NCI-H146 (cell line): ENCODE data around the gene STON2.

Experiments
- DNase-seq: peaks from one replicate; lab custom pipeline; 2025; lab: John Stamatoyannopoulos, UW

The STON2 gene

DNA sequence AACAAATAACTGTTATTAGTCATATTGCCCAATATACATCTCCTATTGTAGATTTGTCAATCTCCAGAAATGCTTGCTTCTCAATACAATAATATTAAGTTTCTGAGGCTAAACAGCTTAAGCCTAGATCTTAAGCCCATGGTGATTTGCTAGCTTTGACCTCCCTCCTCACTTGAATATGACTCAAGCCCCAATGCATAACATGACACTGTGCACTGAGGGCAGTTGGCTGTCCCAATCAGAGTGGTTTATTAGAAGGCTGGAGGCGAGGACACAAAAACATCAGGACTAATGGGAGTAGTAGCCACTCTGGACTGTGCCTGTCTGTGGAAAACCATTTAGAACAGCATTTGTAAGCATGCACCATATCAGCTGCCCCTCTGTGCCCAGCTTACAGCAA lies 98.3 kb downstream of the STON2 start:
- DNase-seq: no peak

DNA sequence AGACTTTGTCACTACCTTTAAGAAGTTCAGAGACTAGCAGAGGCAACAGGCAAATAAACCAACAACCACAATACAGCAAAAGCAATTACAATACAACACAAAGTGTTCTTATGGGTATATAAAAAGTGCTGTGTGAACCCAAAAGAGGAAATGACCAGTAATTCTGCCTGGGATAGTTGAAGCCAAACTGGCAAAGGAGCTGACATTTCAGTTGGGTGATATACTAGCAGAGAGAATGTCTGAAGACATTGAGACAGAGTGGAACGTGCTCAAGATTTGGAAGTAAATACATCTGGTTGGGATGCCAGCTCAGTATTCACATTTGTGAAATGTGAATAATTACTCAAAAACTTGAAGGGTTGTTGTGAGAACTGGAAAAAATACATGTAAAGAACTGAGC lies 98.8 kb downstream of the STON2 start:
- no peak for DNase-seq

DNA sequence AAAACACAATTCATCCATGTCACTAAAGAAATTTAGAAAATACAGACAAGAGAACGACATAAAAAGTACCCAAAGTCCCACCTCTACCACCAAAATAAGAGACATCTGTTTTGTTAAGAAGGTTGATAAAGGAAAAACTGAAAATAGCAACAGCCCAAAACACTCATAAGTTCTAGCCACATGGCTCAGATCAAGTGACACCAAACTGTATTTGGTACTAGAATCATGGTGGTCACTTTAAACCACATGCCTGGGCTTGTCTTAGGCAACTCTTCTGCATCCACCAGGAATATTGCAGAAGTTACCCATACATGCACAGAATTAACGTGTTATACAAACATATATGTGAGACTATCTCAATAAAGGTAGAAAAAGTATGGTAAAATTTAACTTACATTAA lies 101.2 kb downstream of the STON2 start:
- DNase-seq: no peak

- DNase-seq: no peak
Measured at GRCh38 chr14:81298122-81298521, 102.0 kb downstream of the STON2 start.

GRCh38 chr14:81295958-81296923 lies 103.9 kb downstream of the STON2 start:
- DNase-seq: no peak

GRCh38 chr14:81289516-81289915 lies 110.6 kb downstream of the STON2 start:
- peak; percentile 6 for DNase-seq

GRCh38 chr14:81286574-81287370 lies 113.4 kb downstream of the STON2 start:
- no peak for DNase-seq

DNA sequence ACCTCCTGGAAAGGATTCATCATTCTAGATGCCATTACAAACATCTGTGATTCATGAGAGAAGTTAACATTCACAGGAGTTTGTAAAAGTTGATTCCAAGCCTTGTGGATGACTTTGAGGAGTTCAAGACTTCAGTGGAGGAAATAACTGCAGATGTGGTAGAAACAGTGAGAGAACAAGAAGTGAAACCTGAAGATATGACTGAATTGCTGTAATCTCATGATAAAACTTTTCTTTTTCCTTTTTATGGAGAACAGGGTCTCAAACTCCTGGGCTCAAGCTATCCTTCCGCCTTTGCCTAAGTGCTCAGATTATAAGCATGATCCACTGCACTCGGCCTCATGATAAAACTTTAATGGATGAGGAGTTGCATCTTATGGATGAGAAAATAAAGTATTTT lies 114.9 kb downstream of the STON2 start:
- no peak for DNase-seq

DNA sequence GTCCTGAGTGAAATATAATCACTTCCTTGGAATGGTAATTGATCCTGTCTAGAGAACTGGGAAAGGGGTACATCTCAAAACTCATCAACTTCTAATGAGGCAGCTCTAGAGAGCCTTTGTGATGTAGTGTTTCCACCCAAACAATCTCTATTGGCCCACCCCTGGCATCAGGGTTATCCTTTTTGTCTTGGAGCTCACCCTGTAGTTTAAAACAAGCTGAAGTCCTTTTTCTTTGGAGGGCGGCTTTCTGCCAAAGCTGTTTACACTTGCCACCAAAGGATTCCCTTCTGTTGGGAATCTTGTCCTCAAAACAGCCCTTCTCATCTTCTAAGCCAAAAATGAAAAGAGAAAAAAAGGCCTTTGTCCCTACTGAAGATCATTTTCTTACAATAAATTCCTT lies 118.8 kb downstream of the STON2 start:
- no peak for DNase-seq

DNA sequence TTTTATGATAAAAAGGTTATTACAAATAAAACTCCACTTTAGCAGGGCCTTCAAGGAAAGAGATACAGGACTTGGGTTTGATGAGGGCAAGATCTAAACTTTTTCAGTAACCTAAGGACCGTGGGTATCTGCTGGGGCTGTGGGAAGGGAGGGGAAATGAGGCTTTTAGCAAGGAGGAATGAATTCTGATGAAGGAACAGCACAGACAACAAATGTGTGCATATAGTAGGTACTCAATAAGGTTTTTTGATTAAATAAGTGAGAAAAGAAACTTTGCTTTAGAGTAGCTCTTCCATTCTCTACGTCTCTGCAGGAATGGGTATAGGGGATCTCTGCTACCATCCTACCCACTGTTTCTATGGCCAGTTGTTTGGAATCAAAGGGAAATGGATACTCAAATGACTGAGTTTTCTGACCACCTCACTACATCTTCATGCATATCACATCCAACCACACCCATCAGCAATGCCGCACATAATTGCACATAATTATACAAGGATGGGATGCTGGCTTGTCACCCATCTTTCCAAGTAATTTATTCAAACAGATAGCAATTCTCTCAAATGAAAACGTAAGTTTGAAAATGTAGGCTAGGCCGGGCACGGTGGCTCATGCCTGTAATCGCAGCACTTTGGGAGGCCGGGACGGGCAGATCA lies 119.9 kb downstream of the STON2 start:
- no peak for DNase-seq

GRCh38 chr14:81277096-81277495 lies 123.0 kb downstream of the STON2 start:
- no peak for DNase-seq

GRCh38 chr14:81276073-81277069 lies 123.8 kb downstream of the STON2 start:
- no peak for DNase-seq

GRCh38 chr14:81275305-81276072 lies 124.6 kb downstream of the STON2 start:
- no peak for DNase-seq

- no peak for DNase-seq
Measured at GRCh38 chr14:81273961-81274575, 126.1 kb downstream of the STON2 start.

DNA sequence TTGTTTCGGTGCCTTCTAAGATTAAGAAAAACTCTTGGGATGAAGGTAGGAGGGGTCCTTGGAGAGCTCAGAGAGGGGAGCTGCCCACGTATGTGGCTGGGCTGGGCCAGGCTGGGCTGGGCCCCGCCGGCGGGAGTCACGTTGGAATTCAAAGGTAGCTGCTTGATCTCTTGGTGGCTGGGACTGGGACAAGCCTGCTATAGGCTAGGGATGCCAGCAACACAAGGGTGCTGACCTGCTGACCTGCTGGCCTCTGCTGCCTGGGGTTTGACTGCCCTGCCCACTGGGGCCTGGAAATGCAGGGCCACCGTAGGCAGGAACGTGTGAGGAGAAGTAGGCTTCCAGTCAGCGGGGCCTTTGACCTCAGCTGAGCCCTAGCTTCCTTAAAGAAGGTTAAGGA lies 126.6 kb downstream of the STON2 start:
- DNase-seq: no peak

GRCh38 chr14:81272317-81272716 lies 127.8 kb downstream of the STON2 start:
- no peak for DNase-seq

GRCh38 chr14:81269979-81270375 lies 130.1 kb downstream of the STON2 start:
- DNase-seq: no peak

DNA sequence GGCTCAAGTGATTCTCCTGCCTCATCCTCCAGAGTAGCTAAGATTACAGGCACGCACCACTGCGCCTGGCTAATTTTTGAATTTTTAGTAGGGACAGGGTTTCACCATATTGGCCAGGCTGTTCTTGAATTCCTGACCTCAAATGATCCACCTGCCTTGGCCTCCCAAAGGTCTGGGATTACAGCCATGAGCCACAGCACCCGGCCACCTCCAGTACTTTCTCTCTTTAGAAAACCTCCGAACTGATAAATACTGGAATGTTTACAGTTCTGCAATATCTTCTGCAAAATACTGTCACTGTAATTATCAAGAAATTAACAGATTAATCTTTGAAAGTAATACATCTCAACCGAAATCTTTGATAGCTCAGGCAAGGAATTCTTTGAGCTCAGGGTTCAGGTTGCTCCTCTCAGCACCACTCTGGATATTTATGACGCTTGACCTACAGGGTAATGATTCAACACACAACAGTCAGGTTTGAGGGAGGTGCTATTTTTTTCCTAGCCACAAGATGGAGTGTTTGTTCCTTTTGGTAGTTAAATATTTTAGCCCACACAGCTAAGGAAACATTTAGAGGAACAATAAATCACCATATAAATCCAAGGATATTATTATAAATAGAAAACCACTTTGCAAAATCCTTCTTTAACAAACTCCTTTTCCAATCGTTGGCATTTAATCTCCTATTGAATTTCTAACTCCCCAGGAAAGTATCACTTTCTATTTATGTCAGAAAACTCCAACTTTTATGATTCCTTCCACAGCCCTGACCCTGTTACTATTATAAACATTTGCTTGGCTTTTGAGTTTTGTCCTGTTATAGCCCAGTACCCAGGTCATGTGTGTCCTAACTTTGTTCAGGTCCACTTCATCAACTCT lies 130.8 kb downstream of the STON2 start:
- DNase-seq: peak; percentile 41

DNA sequence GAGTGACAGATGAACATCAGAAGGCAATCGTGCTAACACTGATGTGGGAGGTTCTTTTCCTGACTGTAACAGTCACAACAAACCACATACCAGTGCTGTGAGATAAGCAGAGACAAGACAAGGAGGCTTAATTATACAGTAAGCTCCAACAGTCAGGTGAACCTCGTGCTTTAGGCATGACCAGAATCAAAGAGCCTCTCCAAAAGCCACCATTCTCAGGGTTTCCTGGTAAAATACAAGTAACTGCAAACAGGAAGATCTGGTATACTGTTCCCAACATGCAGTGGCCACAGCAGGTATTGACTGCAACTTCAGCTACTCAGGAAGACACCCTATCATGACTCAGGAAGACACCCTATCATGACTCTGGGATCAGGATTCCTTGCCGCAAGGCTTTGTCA lies 132.1 kb downstream of the STON2 start:
- DNase-seq: no peak
